Endothelial cell (in vitro differentiated cells): ENCODE measurements around the gene KIF12. TPM values are rescaled to one million over a fixed set of nuclear protein-coding genes. Genes with fewer than 3 reads are reported as not detected.

Experiments
- DNase-seq: peaks from one replicate; pipeline ENCODE4 v3.0.0; 2021; ENCODE audit warnings: low spot score
- H3K27ac Mint-ChIP-seq: one replicate; pipeline ENCODE4 v1.8.0; 2021; ENCODE audit warnings: mixed read lengths, inconsistent platforms; ENCODE audit not compliant: unreplicated experiment
- H3K27me3 Mint-ChIP-seq: one replicate; pipeline ENCODE4 v1.8.0; 2021; ENCODE audit warnings: mild to moderate bottlenecking, moderate library complexity, mixed read lengths, inconsistent platforms; ENCODE audit not compliant: unreplicated experiment
- H3K36me3 Mint-ChIP-seq: one replicate; pipeline ENCODE4 v1.8.0; 2021; ENCODE audit warnings: mild to moderate bottlenecking, low read depth, mixed read lengths, inconsistent platforms; ENCODE audit not compliant: unreplicated experiment
- H3K4me1 Mint-ChIP-seq: one replicate; pipeline ENCODE4 v1.8.0; 2021; ENCODE audit warnings: mild to moderate bottlenecking, mixed read lengths, inconsistent platforms; ENCODE audit not compliant: unreplicated experiment
- H3K4me3 Mint-ChIP-seq: one replicate; pipeline ENCODE4 v1.8.0; 2021; ENCODE audit warnings: mild to moderate bottlenecking, mixed read lengths, inconsistent platforms; ENCODE audit not compliant: unreplicated experiment
- H3K9me3 Mint-ChIP-seq: one replicate; pipeline ENCODE4 v1.8.0; 2021; ENCODE audit warnings: mixed read lengths, inconsistent platforms; ENCODE audit not compliant: unreplicated experiment
- total RNA-seq: library from RNA; stranded (reverse); fragmentation: NEBNext Ultra II Directional; extraction: Animal tissue kit (Norgen Biotek cat#: 25700); gene quantifications from one replicate; pipeline ENCODE4 v1.2.1, GENCODE V29; 2021; ENCODE audit not compliant: unreplicated experiment
- TF ChIP-seq, protein P1 (sequence below): fragments of 200-600 bp; sonication (generic); IDR thresholded peaks from one replicate; pipeline ENCODE4 v1.5.0; 2021; ENCODE audit warnings: antibody characterized with exemption; ENCODE audit not compliant: unreplicated experiment

Gene KIF12
- total RNA-seq, 1 donor from 2014 or later = 0.26 TPM

DNA sequence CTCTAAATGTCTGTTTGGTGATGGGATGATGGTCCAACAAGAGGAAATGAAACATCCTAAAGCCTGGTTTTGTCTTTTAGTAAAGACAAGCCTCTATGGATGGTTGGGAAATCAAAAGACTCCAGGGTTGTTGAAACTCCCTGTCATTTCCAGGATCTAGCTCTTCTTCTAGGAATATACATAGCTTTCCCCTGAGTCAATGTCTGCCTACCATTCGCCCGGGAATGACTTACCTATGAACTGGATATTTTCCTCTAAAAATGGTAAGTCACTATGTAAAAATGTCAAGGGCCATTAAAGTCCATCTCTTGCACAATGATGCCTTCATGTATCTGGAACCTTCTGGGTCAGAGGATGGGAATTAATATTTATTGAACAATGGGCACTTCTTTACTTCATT lies 11.1 kb upstream of the KIF12 start:
- no peak overlapping the region for H3K27ac Mint-ChIP-seq
- TF ChIP-seq, protein P1, sequence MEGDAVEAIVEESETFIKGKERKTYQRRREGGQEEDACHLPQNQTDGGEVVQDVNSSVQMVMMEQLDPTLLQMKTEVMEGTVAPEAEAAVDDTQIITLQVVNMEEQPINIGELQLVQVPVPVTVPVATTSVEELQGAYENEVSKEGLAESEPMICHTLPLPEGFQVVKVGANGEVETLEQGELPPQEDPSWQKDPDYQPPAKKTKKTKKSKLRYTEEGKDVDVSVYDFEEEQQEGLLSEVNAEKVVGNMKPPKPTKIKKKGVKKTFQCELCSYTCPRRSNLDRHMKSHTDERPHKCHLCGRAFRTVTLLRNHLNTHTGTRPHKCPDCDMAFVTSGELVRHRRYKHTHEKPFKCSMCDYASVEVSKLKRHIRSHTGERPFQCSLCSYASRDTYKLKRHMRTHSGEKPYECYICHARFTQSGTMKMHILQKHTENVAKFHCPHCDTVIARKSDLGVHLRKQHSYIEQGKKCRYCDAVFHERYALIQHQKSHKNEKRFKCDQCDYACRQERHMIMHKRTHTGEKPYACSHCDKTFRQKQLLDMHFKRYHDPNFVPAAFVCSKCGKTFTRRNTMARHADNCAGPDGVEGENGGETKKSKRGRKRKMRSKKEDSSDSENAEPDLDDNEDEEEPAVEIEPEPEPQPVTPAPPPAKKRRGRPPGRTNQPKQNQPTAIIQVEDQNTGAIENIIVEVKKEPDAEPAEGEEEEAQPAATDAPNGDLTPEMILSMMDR = no peak
- H3K27me3 Mint-ChIP-seq = peaks cover 10% of the 10 kb centered on the region
- no peaks in the 10 kb centered on the region for H3K36me3 Mint-ChIP-seq
- H3K9me3 Mint-ChIP-seq = no peaks in the 10 kb centered on the region
- no peak overlapping the region for H3K4me3 Mint-ChIP-seq
- no peak for DNase-seq
- H3K4me1 Mint-ChIP-seq = no peaks in the 10 kb centered on the region

DNA sequence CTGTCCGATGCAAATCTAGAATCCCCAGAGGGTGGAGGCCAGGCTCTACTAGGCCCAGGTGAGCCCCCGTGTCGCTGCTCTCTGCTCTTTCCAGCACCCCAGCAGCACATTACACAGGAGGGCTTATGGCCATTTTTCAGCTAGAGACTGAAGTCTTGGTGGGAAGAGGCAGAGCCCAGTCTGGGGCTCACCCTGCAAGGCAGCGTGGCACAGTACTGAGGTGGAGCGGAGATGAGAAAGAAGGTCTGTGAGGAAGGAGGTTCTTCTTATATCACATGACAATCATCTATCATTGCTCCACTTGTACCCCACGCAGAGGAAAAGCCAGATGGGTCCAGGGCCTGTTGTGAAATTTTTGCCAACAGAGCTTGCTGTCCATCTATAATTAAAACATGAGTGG lies 10.0 kb upstream of the KIF12 start:
- no peak for DNase-seq
- no peak overlapping the region for H3K27ac Mint-ChIP-seq
- H3K4me1 Mint-ChIP-seq = no peaks in the 10 kb centered on the region
- H3K27me3 Mint-ChIP-seq = peaks cover 10% of the 10 kb centered on the region
- H3K9me3 Mint-ChIP-seq = no peaks in the 10 kb centered on the region
- H3K36me3 Mint-ChIP-seq = no peaks in the 10 kb centered on the region
- H3K4me3 Mint-ChIP-seq = no peak overlapping the region
- TF ChIP-seq, protein P1 = no peak

DNA sequence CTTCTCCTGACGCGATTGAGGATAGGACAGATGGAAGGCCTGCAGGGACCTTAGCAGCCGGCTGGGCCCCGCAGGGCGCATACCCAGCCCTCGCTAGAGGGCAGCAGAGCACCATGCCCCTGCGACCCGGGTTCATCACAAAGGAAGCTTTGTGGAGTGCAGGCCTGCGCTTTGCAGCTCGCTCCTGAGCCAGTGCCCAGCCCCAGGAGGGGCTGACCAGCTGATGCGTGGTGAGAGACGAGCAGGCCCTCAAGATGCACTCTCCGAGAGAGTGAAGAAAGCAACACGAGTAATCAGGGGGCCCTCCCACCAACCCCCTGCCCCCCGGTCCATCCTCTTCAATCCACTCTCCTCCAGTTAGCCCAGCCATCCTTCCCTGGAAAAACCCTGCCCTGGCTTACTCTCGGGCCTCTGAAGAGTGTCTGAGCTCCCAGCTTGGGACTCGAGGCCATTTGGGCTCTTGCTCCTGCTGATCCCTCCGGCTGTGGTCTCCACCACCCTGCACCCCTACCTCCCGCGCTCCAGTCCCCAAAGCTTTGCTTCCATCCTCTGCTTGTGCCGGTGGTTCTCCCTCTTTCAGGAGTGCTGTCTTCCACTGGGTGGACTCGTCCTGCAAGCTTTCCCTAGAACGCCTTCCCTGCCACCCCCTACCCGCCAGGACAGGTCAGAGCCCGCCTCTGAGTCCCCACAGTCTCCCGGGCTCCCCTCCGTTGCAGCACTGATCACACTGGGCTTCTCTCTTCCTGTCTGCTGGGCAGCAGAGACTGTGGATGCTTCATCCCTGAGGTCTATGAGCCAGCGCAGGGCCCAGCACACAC lies 9.1 kb upstream of the KIF12 start:
- Mint-ChIP-seq H3K4me1 (no peaks in the 10 kb centered on the region), H3K4me3 (no peak overlapping the region), H3K9me3 (no peaks in the 10 kb centered on the region), H3K36me3 (no peaks in the 10 kb centered on the region), H3K27ac (no peak overlapping the region), H3K27me3 (peaks cover 12% of the 10 kb centered on the region)
- TF ChIP-seq, protein P1 = peak; percentile 65
- peak; percentile 88 for DNase-seq

DNA sequence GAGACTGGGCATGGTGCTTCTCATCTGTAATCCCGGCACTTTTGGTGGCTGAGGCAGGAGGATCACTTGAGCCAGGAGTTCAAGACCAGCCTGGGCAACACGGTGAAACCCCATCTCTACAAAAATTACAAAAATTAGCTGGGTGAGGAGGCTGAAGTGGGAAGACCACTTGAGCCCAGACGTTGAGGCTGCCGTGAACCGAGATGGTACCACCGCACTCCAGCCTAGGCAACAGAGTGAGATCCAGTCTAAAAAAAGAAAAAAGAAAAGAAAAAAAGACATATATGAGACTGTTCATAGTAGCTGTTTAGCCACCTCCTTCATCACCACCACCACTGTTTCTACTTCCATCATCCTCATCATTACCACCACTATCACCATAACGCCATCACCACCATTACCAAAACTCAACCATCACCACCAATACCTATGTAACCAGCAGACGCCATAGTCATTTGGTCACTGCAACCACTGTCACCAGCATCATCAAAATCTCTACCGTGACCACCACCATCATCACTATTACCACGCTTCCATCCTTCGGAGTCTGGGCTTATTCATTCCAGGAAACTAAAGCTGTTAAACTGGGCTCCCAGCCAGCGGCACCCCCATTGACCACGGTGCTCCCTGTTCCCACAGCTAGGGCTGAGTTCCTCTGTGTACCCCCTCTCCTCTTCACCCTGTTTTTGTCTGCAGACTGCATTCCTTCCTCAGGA lies 8.4 kb upstream of the KIF12 start:
- no peaks in the 10 kb centered on the region for H3K36me3 Mint-ChIP-seq
- H3K27me3 Mint-ChIP-seq = peaks cover 9% of the 10 kb centered on the region
- no peak overlapping the region for H3K27ac Mint-ChIP-seq
- no peak for DNase-seq
- H3K4me3 Mint-ChIP-seq = peak overlapping the region; percentile 6
- H3K9me3 Mint-ChIP-seq = peaks cover 3% of the 10 kb centered on the region
- TF ChIP-seq, protein P1 = no peak
- H3K4me1 Mint-ChIP-seq = no peaks in the 10 kb centered on the region

DNA sequence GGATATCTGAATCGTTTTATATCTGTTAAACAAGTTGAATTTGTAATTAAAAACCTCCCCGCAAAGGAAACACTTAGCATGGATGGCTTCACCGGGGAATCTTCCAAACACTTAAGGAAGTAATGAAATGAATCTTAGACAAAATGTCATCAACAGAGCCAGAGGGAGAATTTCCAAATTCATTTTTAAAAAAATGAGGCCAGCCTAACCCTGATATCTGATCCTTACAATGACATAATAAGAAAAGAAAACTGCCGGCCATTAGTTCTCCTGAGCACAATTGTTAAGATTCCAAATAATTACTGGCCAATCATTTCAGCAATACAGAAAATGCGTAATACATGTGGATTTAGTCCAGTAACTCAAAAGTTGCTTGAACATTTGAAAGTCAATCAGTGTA lies 6.1 kb upstream of the KIF12 start:
- no peak overlapping the region for H3K27ac Mint-ChIP-seq
- TF ChIP-seq, protein P1 = no peak
- no peaks in the 10 kb centered on the region for H3K4me1 Mint-ChIP-seq
- no peak for DNase-seq
- peaks cover 9% of the 10 kb centered on the region for H3K27me3 Mint-ChIP-seq
- H3K36me3 Mint-ChIP-seq = no peaks in the 10 kb centered on the region
- peaks cover 4% of the 10 kb centered on the region for H3K9me3 Mint-ChIP-seq
- no peak overlapping the region for H3K4me3 Mint-ChIP-seq
